Breast epithelium (tissue), 3 donors: ENCODE measurements around the gene IGSF3.

Source experiments
- POLR2A ChIP-seq: fragments of 450-650 bp; IDR thresholded peaks from one replicate; pipeline ENCODE4 v1.6.1; 2016; ENCODE audit warnings: antibody characterized with exemption, mild to moderate bottlenecking, moderate library complexity
- POLR2AphosphoS5 ChIP-seq, 3 donors: sonication (generic); formaldehyde crosslinking; IDR thresholded peaks; one replicate each; pipeline ENCODE4 v1.6.1; 2017; ENCODE audit warnings: antibody characterized with exemption in 3 of 3
- TF ChIP-seq, protein P1 (sequence below), 3 donors: fragments of 450-650 bp; IDR thresholded peaks; one replicate each; pipeline ENCODE4 v1.5.1; 2016 to 2017; ENCODE audit warnings: antibody characterized with exemption in 3 of 3, mild to moderate bottlenecking in 3 of 3, moderate library complexity in 3 of 3

DNA sequence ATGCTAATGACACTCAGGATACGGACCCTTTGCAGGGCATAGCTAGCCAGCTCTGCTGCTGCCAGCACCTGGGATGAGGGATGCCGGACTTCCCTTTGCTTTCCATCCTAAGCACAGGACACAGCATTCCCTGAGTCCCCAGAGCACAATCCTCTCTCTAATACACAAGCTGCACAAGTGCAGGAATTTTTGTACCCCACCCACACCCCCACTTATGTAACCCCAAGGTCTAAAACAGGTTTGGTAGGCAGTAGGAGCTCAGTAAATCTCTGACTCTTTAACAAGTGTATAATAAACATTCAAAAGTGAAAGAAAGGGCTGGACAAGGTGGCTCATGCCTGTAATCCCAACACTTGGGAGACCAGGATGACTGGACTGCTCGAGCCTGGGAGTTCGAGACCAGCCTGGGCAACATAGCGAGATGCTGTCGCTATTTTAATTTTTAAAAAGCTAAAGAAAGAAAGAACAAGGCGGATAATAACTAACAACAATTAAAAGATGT lies 42.2 kb upstream of the IGSF3 start:
- TF ChIP-seq, protein P1, sequence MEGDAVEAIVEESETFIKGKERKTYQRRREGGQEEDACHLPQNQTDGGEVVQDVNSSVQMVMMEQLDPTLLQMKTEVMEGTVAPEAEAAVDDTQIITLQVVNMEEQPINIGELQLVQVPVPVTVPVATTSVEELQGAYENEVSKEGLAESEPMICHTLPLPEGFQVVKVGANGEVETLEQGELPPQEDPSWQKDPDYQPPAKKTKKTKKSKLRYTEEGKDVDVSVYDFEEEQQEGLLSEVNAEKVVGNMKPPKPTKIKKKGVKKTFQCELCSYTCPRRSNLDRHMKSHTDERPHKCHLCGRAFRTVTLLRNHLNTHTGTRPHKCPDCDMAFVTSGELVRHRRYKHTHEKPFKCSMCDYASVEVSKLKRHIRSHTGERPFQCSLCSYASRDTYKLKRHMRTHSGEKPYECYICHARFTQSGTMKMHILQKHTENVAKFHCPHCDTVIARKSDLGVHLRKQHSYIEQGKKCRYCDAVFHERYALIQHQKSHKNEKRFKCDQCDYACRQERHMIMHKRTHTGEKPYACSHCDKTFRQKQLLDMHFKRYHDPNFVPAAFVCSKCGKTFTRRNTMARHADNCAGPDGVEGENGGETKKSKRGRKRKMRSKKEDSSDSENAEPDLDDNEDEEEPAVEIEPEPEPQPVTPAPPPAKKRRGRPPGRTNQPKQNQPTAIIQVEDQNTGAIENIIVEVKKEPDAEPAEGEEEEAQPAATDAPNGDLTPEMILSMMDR (IDR thresholded peaks at IDR 0.05) = no peak
- TF ChIP-seq POLR2AphosphoS5 (IDR thresholded peaks at IDR 0.05) (no peak), POLR2A (no peak)
